ENCODE measurements around the gene MIOX. TPM values are rescaled to one million over a fixed set of nuclear protein-coding genes. Genes with fewer than 3 reads are reported as not detected.

Gene MIOX
- total RNA-seq, 1 donor from 2014 or later = not detected

GRCh38 chr22:50439871-50440331 is 46.8 kb upstream of the MIOX start:
- peaks cover 16% of the 10 kb centered on the region for H3K4me1 ChIP-seq
- intact Hi-C loops (cut with DNase I) = no loop called here
- peak; percentile 38 for DNase-seq

GRCh38 chr22:50440544-50441249 is 46.0 kb upstream of the MIOX start:
- intact Hi-C loops (cut with DNase I) = no loop called here
- Histone ChIP-seq H3K9me3 (no peaks in the 10 kb centered on the region), H3K4me1 (peaks cover 23% of the 10 kb centered on the region), H3K27ac (no peak overlapping the region), H3K4me3 (no peak overlapping the region), H3K36me3 (peaks cover 77% of the 10 kb centered on the region), H3K27me3 (ENCODE audit: low read depth) (no peaks in the 10 kb centered on the region)
- DNase-seq (peak; percentile 47), ATAC-seq (no peak)
- no peak for TF ChIP-seq CTCF (IDR thresholded peaks at IDR 0.05)

More at GRCh38 chr22:50439871-50440331, 46.8 kb upstream of the MIOX start:
- no peak for TF ChIP-seq CTCF (IDR thresholded peaks at IDR 0.05)
- ATAC-seq = no peak
- no peaks in the 10 kb centered on the region for H3K27me3 ChIP-seq (ENCODE audit: low read depth)
- H3K27ac ChIP-seq = no peak overlapping the region
- H3K36me3 ChIP-seq = peaks cover 78% of the 10 kb centered on the region
- no peak overlapping the region for H3K4me3 ChIP-seq
- no peaks in the 10 kb centered on the region for H3K9me3 ChIP-seq

- peaks cover 25% of the 10 kb centered on the region for H3K4me1 ChIP-seq
- no peaks in the 10 kb centered on the region for H3K9me3 ChIP-seq
- no peak overlapping the region for H3K4me3 ChIP-seq
- intact Hi-C loops (cut with DNase I) = no loop called here
- no peak overlapping the region for H3K27ac ChIP-seq
- ATAC-seq = no peak
- peak; percentile 38 for DNase-seq
- no peaks in the 10 kb centered on the region for H3K27me3 ChIP-seq (ENCODE audit: low read depth)
- TF ChIP-seq CTCF (IDR thresholded peaks at IDR 0.05) = no peak
- H3K36me3 ChIP-seq = peaks cover 77% of the 10 kb centered on the region
Observed at GRCh38 chr22:50441428-50441993, 45.1 kb upstream of the MIOX start.

- Histone ChIP-seq H3K27me3 (ENCODE audit: low read depth) (no peaks in the 10 kb centered on the region), H3K9me3 (no peaks in the 10 kb centered on the region), H3K4me3 (no peak overlapping the region), H3K27ac (peak overlapping the region; percentile 53), H3K36me3 (peaks cover 77% of the 10 kb centered on the region), H3K4me1 (peaks cover 25% of the 10 kb centered on the region)
- TF ChIP-seq CTCF (IDR thresholded peaks at IDR 0.05) = no peak
- DNase-seq (no peak), ATAC-seq (no peak)
- intact Hi-C loops (cut with DNase I) = no loop called here
Observed at GRCh38 chr22:50443197-50443596, 43.5 kb upstream of the MIOX start.

GRCh38 chr22:50443801-50444625 is 42.6 kb upstream of the MIOX start:
- DNase-seq (no peak), ATAC-seq (no peak)
- Histone ChIP-seq H3K27ac (peak overlapping the region; percentile 53), H3K36me3 (peaks cover 77% of the 10 kb centered on the region), H3K9me3 (no peaks in the 10 kb centered on the region), H3K27me3 (ENCODE audit: low read depth) (no peaks in the 10 kb centered on the region), H3K4me1 (peaks cover 25% of the 10 kb centered on the region), H3K4me3 (no peak overlapping the region)
- intact Hi-C loops (cut with DNase I) = no loop called here
- no peak for TF ChIP-seq CTCF (IDR thresholded peaks at IDR 0.05)

Data from lower lobe of right lung (tissue), 2 donors.